Panc1 (cell line): Measurements from ENCODE around the gene FERMT3. TPM values are rescaled to one million over a fixed set of nuclear protein-coding genes. Genes with fewer than 3 reads are reported as not detected.

ENCODE experiments used
- ATAC-seq: fragments of 200-7000 bp; cut with Tn5 transposase; 2 replicates; pipeline ENCODE4 v1.9.1; 2020; ENCODE audit warnings: mild to moderate bottlenecking, moderate library complexity
- BruUV-seq: library from RNA; stranded (reverse); fragments of 400-500 nt; replicated peaks from 2 replicates; lab custom pipeline; 2021; lab: Mats Ljungman, UMichigan
- CTCF ChIA-PET: fragments of 300-600 bp; sonication (Branson Sonifier 250); formaldehyde crosslinking; loops from one replicate; lab custom pipeline; 2022; ENCODE audit warnings: antibody characterized with exemption; lab: Charles Lee
- POLR2A ChIA-PET: fragments of 300-600 bp; sonication (Branson Sonifier 250); formaldehyde crosslinking; loops from one replicate; lab custom pipeline; 2022; ENCODE audit warnings: antibody characterized with exemption; lab: Charles Lee
- DNase-seq: peaks from one replicate; pipeline ENCODE4 v3.0.0-alpha.2; 2010; ENCODE audit warnings: low read depth, low spot score
- H3K27ac ChIP-seq: 2 replicates; pipeline ENCODE4 v1.5.1; 2011; ENCODE audit warnings: mild to moderate bottlenecking, low read length, inconsistent platforms
- H3K27me3 ChIP-seq: fragments of 200-500 bp; sonication (Bioruptor generic); 2 replicates; pipeline ENCODE4 v1.6.0; 2014; ENCODE audit warnings: low read length, inconsistent platforms; ENCODE audit not compliant: control insufficient read depth, insufficient read depth
- H3K36me3 ChIP-seq: fragments of 200-500 bp; sonication (Bioruptor generic); 2 replicates; pipeline ENCODE4 v1.5.1; 2014; ENCODE audit warnings: inconsistent platforms, mild to moderate bottlenecking, low read length, moderate library complexity; ENCODE audit not compliant: control insufficient read depth, insufficient read depth
- H3K4me1 ChIP-seq: 2 replicates; pipeline ENCODE4 v1.5.1; 2011; ENCODE audit warnings: inconsistent platforms, mild to moderate bottlenecking, low read length, moderate library complexity; ENCODE audit not compliant: control insufficient read depth, insufficient read depth
- H3K4me3 ChIP-seq, 2 experiments: 2 replicates each; pipeline ENCODE4 v1.5.1; 2011 to 2012; ENCODE audit warnings: low read depth in 2 of 2, low read length in 2 of 2, mild to moderate bottlenecking in 2 of 2, inconsistent platforms in 1 of 2, moderate library complexity in 1 of 2
- H3K9me3 ChIP-seq: fragments of 200-500 bp; sonication (Bioruptor generic); 2 replicates; pipeline ENCODE4 v1.5.1; 2014; ENCODE audit warnings: low read depth, mild to moderate bottlenecking, inconsistent platforms, low read length, moderate library complexity; ENCODE audit not compliant: control insufficient read depth, insufficient read depth
- CTCF ChIP-seq: fragments of 450-650 bp; IDR thresholded peaks from 2 replicates; pipeline ENCODE4 v1.5.1; 2017; ENCODE audit warnings: mild to moderate bottlenecking
- POLR2AphosphoS5 ChIP-seq: IDR thresholded peaks from 2 replicates; pipeline ENCODE4 v1.6.1; 2012; ENCODE audit warnings: mild to moderate bottlenecking, low read depth, low read length, moderate library complexity
- REST ChIP-seq, 2 experiments: IDR thresholded peaks; 2 replicates each; pipeline ENCODE4 v1.6.1; 2011 to 2012; ENCODE audit warnings: low read depth in 2 of 2, control low read depth in 1 of 2, low read length in 1 of 2, mild to moderate bottlenecking in 1 of 2, moderate library complexity in 1 of 2; ENCODE audit not compliant: insufficient read depth in 1 of 2
- SIN3A ChIP-seq: IDR thresholded peaks from 2 replicates; pipeline ENCODE4 v1.6.1; 2012; ENCODE audit warnings: low read depth, mild to moderate bottlenecking, low read length, moderate library complexity, borderline replicate concordance; ENCODE audit not compliant: insufficient read depth
- TCF7L2 ChIP-seq: IDR thresholded peaks from 2 replicates; pipeline ENCODE4 v1.6.1; 2011; ENCODE audit warnings: mild to moderate bottlenecking, low read depth, low read length, inconsistent platforms
- in situ Hi-C: cut with HindIII; loops from 2 replicates; pipeline ENCODE4 v1.10.0; 2016; ENCODE audit warnings: low sequenced_read_pairs, low pct_unique_long_range_greater_than_20kb
- intact Hi-C: fragments of 100-400 bp; cut with micrococcal nuclease; formaldehyde crosslinking; loops from one replicate; pipeline ENCODE4 v1.10.0; 2022; ENCODE audit not compliant: unreplicated experiment
- total RNA-seq: library from RNA; stranded (reverse); gene quantifications from one replicate; pipeline ENCODE4 v1.2.1, GENCODE V29; 2021; ENCODE audit not compliant: unreplicated experiment

FERMT3 gene
- total RNA-seq, 1 experiment from 2014 or later, result 2.9 TPM

- POLR2A ChIA-PET, result no interaction called here
- in situ Hi-C loops, result no loop called here
- H3K27ac ChIP-seq, result no peak overlapping the region
Measured at GRCh38 chr11:64210301-64211020, 3.9 kb downstream of the FERMT3 start.

More at GRCh38 chr11:64210301-64211020, 3.9 kb downstream of the FERMT3 start:
- intact Hi-C loops, result no loop called here
- DNase-seq, result no peak
- no peaks in the 10 kb centered on the region; the same call in 1 of the 2 replicates for H3K36me3 ChIP-seq
- TF ChIP-seq REST (IDR thresholded peaks at IDR 0.05; ENCODE audit: insufficient read depth in 1 of 2, low read depth in 2 of 2, low read length in 1 of 2) (no peak), POLR2AphosphoS5 (no peak), TCF7L2 (no peak), CTCF (no peak), SIN3A (no peak)
- no TSS peak for BruUV-seq
- H3K9me3 ChIP-seq, result no peaks in the 10 kb centered on the region
- no peak overlapping the region for H3K4me3 ChIP-seq
- no peaks in the 10 kb centered on the region for H3K27me3 ChIP-seq
- ATAC-seq, result no peak
- CTCF ChIA-PET, result interaction anchor here (0.6 kb wide), 1 partner anchor 57 kb away, joined by 6 read pairs; no protein-coding TSS in a partner anchor
- no peaks in the 10 kb centered on the region; the same call in 1 of the 2 replicates for H3K4me1 ChIP-seq
